Large intestine (tissue), 3 donors: ENCODE results near the gene SHB. TPM values are rescaled to one million over a fixed set of nuclear protein-coding genes. Genes with fewer than 3 reads are reported as not detected.
A peak's percentile ranks its signal among the peaks of the same experiment; 100 is the strongest.

Experiments used
- DNase-seq, 2 donors: peaks; one replicate each; pipeline versions ENCODE4 v3.0.0 to v3.0.0-alpha.2; 2013
- H3K27ac ChIP-seq: one replicate; pipeline ENCODE4 v1.5.1; 2013; ENCODE audit warnings: low read length
- H3K27me3 ChIP-seq: 2 replicates; pipeline ENCODE4 v1.6.1; 2013; ENCODE audit warnings: low read length; ENCODE audit not compliant: control insufficient read depth, insufficient read depth
- H3K36me3 ChIP-seq: 2 replicates; pipeline ENCODE4 v1.6.1; 2013; ENCODE audit warnings: low read length; ENCODE audit not compliant: control insufficient read depth, insufficient read depth
- H3K4me1 ChIP-seq: one replicate; pipeline ENCODE4 v1.6.1; 2013; ENCODE audit warnings: low read length; ENCODE audit not compliant: control insufficient read depth, insufficient read depth
- H3K4me3 ChIP-seq: one replicate; pipeline ENCODE4 v1.5.1; 2013; ENCODE audit warnings: low read length
- H3K9me3 ChIP-seq: one replicate; pipeline ENCODE4 v1.6.1; 2013; ENCODE audit warnings: mild to moderate bottlenecking, low read depth, low read length, moderate library complexity; ENCODE audit not compliant: control insufficient read depth
- WGBS: methylation state at CpG from one replicate; pipeline ENCODE4 v1.1.5; 2013; ENCODE audit warnings: low lambda C conversion rate; ENCODE audit not compliant: insufficient coverage; 5-methylcytosine and 5-hydroxymethylcytosine counted together
- polyA plus RNA-seq: library from polyadenylated mRNA; unstranded; fragments of 120-200 nt; gene quantifications from one replicate; pipeline ENCODE4 v1.2.1, GENCODE V29; 2013

SHB gene
- polyA plus RNA-seq, 1 donor = 17.8 TPM

- WGBS = no CpG with 5 or more reads among the region's 15 CpGs
- peaks cover 10% of the 10 kb centered on the region for H3K4me1 ChIP-seq
- H3K27me3 ChIP-seq = no peaks in the 10 kb centered on the region
- no peak overlapping the region for H3K27ac ChIP-seq
- H3K4me3 ChIP-seq = no peak overlapping the region
- H3K36me3 ChIP-seq = peaks cover 11% of the 10 kb centered on the region
- no peak for DNase-seq
- H3K9me3 ChIP-seq = no peaks in the 10 kb centered on the region
Observed at GRCh38 chr9:37986771-37987258, 82.2 kb downstream of the SHB start.

DNA sequence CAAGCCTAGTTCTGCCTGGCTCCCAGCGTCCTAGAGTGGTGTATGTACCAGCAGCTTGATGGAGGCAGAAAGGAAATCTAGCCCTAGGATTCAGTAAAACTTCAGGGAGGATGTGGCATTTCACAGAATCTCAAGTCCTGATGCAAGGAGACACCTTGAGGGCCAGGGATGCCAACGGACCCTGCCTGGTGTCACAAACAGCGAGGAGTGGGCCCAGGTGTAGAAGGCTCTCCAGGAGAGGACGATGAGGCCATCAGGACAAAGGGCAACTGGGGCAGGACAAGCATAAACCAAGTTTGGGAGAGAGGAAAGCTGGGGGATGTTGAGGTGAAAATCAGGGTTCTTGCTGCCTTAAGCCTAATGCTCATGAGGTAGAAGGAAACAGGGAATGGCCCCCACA is 83.0 kb downstream of the SHB start:
- DNase-seq = no peak
- Histone ChIP-seq H3K4me1 (peaks cover 10% of the 10 kb centered on the region), H3K27me3 (no peaks in the 10 kb centered on the region), H3K9me3 (no peaks in the 10 kb centered on the region), H3K4me3 (no peak overlapping the region), H3K27ac (no peak overlapping the region), H3K36me3 (peaks cover 11% of the 10 kb centered on the region)
- WGBS = no CpG with 5 or more reads among the region's 4 CpGs

DNA sequence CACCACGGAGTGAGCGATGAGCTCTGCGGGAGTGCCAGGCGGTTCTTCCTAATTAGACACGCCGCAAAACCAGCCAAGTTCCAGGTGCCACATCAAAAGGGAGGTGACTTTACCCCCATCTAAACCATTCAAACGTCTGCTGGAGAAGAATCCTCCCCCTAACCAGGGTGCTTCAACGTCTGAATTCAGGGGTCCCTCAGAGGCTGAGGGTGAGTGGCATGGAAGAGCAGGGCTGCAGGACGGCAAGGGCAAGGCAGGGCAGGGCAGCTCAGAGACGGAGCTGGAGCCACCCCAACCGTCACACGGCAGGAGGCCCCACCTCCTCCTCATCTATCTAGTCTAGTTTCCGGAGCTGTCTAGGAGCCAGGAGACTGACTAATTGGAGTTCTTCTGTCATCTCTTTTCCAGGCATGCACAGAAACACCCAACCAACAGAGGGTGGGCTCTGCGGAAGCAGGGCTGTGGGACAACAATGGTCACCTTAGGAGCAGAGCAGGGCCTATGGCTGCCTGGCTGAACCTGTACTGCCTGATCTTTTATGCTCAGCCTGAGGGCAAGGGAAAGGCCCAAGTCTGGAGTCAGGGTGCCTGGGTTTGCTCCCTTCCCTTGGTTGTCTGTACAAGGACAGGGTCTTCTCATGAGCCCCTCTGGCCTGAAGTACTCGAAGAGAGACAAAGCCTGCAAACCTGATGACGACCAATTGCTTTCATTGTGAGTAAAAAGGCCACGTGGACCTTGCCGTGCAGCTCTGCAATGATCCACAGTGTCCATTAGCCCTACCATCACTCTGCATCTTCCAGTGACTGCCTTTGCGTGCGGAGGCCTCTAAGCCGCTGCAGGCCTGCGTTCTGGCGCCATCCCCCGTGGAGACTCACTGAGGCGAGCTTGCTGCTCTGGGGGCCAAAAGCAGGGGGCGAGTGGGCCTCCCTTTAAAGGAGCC is 84.1 kb downstream of the SHB start:
- Histone ChIP-seq H3K9me3 (no peaks in the 10 kb centered on the region), H3K27me3 (no peaks in the 10 kb centered on the region), H3K27ac (no peak overlapping the region), H3K36me3 (peaks cover 9% of the 10 kb centered on the region), H3K4me3 (no peak overlapping the region), H3K4me1 (peaks cover 10% of the 10 kb centered on the region)
- no peak for DNase-seq
- WGBS = no CpG with 5 or more reads among the region's 26 CpGs

GRCh38 chr9:37984278-37984671 is 84.8 kb downstream of the SHB start:
- Histone ChIP-seq H3K4me3 (no peak overlapping the region), H3K27ac (no peak overlapping the region), H3K36me3 (peaks cover 7% of the 10 kb centered on the region), H3K9me3 (no peaks in the 10 kb centered on the region), H3K4me1 (peaks cover 10% of the 10 kb centered on the region), H3K27me3 (no peaks in the 10 kb centered on the region)
- WGBS = 100% methylated on average over 1 of the region's 5 CpGs
- DNase-seq = no peak

- Histone ChIP-seq H3K27ac (no peak overlapping the region), H3K4me1 (peaks cover 10% of the 10 kb centered on the region), H3K36me3 (peaks cover 7% of the 10 kb centered on the region), H3K9me3 (no peaks in the 10 kb centered on the region), H3K4me3 (no peak overlapping the region), H3K27me3 (no peaks in the 10 kb centered on the region)
- DNase-seq = no peak
- no CpG with 5 or more reads among the region's 12 CpGs for WGBS
Observed at GRCh38 chr9:37983381-37984067, 85.5 kb downstream of the SHB start.

GRCh38 chr9:37979844-37980243 is 89.2 kb downstream of the SHB start:
- Histone ChIP-seq H3K27me3 (no peaks in the 10 kb centered on the region), H3K36me3 (peaks cover 3% of the 10 kb centered on the region), H3K4me3 (no peak overlapping the region), H3K4me1 (peaks cover 17% of the 10 kb centered on the region), H3K9me3 (no peaks in the 10 kb centered on the region), H3K27ac (no peak overlapping the region)
- no peak for DNase-seq
- 100% methylated on average over 2 of the region's 5 CpGs for WGBS

- no peak overlapping the region for H3K27ac ChIP-seq
- no peak for DNase-seq
- H3K4me1 ChIP-seq = peaks cover 19% of the 10 kb centered on the region
- H3K9me3 ChIP-seq = no peaks in the 10 kb centered on the region
- H3K27me3 ChIP-seq = no peaks in the 10 kb centered on the region
- H3K36me3 ChIP-seq = peaks cover 7% of the 10 kb centered on the region
- H3K4me3 ChIP-seq = no peak overlapping the region
- WGBS = no CpG with 5 or more reads among the region's 3 CpGs
Observed at GRCh38 chr9:37978983-37979382, 90.0 kb downstream of the SHB start.

DNA sequence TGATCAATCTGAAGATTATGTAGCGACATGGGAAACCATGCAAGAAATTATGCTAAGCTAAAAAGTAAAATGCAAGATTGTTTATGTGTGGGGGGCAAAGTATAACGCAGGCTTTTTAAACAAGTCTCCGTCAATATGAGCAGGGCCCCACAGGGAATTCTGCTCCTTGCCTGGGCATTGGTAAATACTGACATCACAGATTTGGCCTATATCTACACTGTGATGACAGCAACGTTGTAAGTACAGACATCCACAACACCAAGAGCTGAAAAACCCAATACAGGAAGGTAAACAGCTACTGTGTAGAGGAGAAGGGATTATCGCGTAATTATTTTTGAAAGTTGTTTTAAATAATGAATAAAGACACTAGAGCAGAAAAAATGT is 90.6 kb downstream of the SHB start:
- Histone ChIP-seq H3K9me3 (no peaks in the 10 kb centered on the region), H3K36me3 (peaks cover 11% of the 10 kb centered on the region), H3K4me1 (peaks cover 22% of the 10 kb centered on the region), H3K27ac (no peak overlapping the region), H3K27me3 (no peaks in the 10 kb centered on the region), H3K4me3 (no peak overlapping the region)
- no peak for DNase-seq
- WGBS = 100% methylated on average over 2 of the region's 6 CpGs

- peaks cover 12% of the 10 kb centered on the region for H3K36me3 ChIP-seq
- no peak for DNase-seq
- peaks cover 25% of the 10 kb centered on the region for H3K4me1 ChIP-seq
- H3K27me3 ChIP-seq = no peaks in the 10 kb centered on the region
- H3K9me3 ChIP-seq = no peaks in the 10 kb centered on the region
- WGBS = 100% methylated on average over 1 of the region's 5 CpGs
- no peak overlapping the region for H3K4me3 ChIP-seq
- no peak overlapping the region for H3K27ac ChIP-seq
Observed at GRCh38 chr9:37977851-37978480, 91.1 kb downstream of the SHB start.

- H3K4me1 ChIP-seq = peaks cover 35% of the 10 kb centered on the region
- H3K36me3 ChIP-seq = peaks cover 12% of the 10 kb centered on the region
- WGBS = 86% methylated on average over 1 of the region's 8 CpGs
- DNase-seq = peak; percentile 44 to 70
- peak overlapping the region; percentile 26 for H3K27ac ChIP-seq
- no peak overlapping the region for H3K4me3 ChIP-seq
- no peaks in the 10 kb centered on the region for H3K9me3 ChIP-seq
- no peaks in the 10 kb centered on the region for H3K27me3 ChIP-seq
Observed at GRCh38 chr9:37976714-37977477, 92.1 kb downstream of the SHB start.
